GM23338 (cell line): ENCODE data around the gene LDHA. TPM values are rescaled to one million over a fixed set of nuclear protein-coding genes. Genes with fewer than 3 reads are reported as not detected.
A peak's percentile ranks its signal among the peaks of the same experiment; 100 is the strongest.

Source experiments
- ATAC-seq: fragments of 200-7000 bp; cut with Tn5 transposase; 3 replicates; pipeline ENCODE4 v1.9.1; 2020
- DNase-seq: peaks from one replicate; pipeline ENCODE4 v3.0.0-alpha.2; 2015; ENCODE audit warnings: low spot score
- H2AFZ ChIP-seq: fragments of 200-600 bp; sonication (generic); 2 replicates; pipeline ENCODE4 v1.8.0; 2016; ENCODE audit warnings: antibody characterized with exemption, mild to moderate bottlenecking, moderate library complexity
- H3F3A ChIP-seq: fragments of 200-600 bp; sonication (generic); replicated peaks from 2 replicates; pipeline ENCODE4 v1.8.0; 2017; ENCODE audit warnings: antibody characterized with exemption, mixed run types, low read depth
- H3K27ac ChIP-seq: fragments of 200-600 bp; sonication (generic); 2 replicates; pipeline ENCODE4 v1.6.1; 2016; ENCODE audit warnings: low read depth
- H3K27me3 ChIP-seq: fragments of 200-600 bp; sonication (generic); 2 replicates; pipeline ENCODE4 v1.8.0; 2016; ENCODE audit warnings: mild to moderate bottlenecking, mixed run types, moderate library complexity; ENCODE audit not compliant: insufficient read depth
- H3K36me3 ChIP-seq: fragments of 200-600 bp; sonication (generic); 2 replicates; pipeline ENCODE4 v1.8.0; 2016; ENCODE audit warnings: mild to moderate bottlenecking; ENCODE audit not compliant: insufficient read depth
- H3K4me1 ChIP-seq: fragments of 200-600 bp; sonication (generic); 2 replicates; pipeline ENCODE4 v1.8.0; 2016; ENCODE audit warnings: mild to moderate bottlenecking, moderate library complexity; ENCODE audit not compliant: insufficient read depth
- H3K4me2 ChIP-seq: fragments of 200-600 bp; sonication (generic); 2 replicates; pipeline ENCODE4 v1.7.1; 2017; ENCODE audit warnings: mixed run types
- H3K4me3 ChIP-seq: fragments of 200-600 bp; sonication (generic); 2 replicates; pipeline ENCODE4 v1.6.1; 2016; ENCODE audit warnings: mixed run types
- H3K79me2 ChIP-seq: fragments of 200-600 bp; sonication (generic); replicated peaks from 2 replicates; pipeline ENCODE4 v1.8.0; 2017; ENCODE audit warnings: mild to moderate bottlenecking; ENCODE audit not compliant: insufficient read depth
- H3K9me2 ChIP-seq: fragments of 200-600 bp; sonication (generic); 2 replicates; pipeline ENCODE4 v1.8.0; 2017; ENCODE audit not compliant: insufficient read depth
- H4K20me1 ChIP-seq: fragments of 200-600 bp; sonication (generic); replicated peaks from 2 replicates; pipeline ENCODE4 v1.8.0; 2017; ENCODE audit warnings: mild to moderate bottlenecking; ENCODE audit not compliant: insufficient read depth
- H3K27ac Mint-ChIP-seq: 2 replicates; pipeline ENCODE4 v1.8.0; 2020; ENCODE audit warnings: inconsistent platforms, mild to moderate bottlenecking, moderate library complexity, mixed read lengths
- H3K27me3 Mint-ChIP-seq: 3 replicates; pipeline ENCODE4 v1.8.0; 2022; ENCODE audit warnings: low read depth, mild to moderate bottlenecking, moderate library complexity, mixed read lengths, inconsistent platforms; ENCODE audit not compliant: insufficient read depth, poor library complexity
- H3K36me3 Mint-ChIP-seq: 3 replicates; pipeline ENCODE4 v1.8.0; 2021; ENCODE audit warnings: low read depth, mild to moderate bottlenecking, inconsistent platforms, moderate library complexity, mixed read lengths
- H3K4me1 Mint-ChIP-seq: 3 replicates; pipeline ENCODE4 v1.8.0; 2020; ENCODE audit warnings: mild to moderate bottlenecking, inconsistent platforms, mixed read lengths
- H3K4me3 Mint-ChIP-seq: 3 replicates; pipeline ENCODE4 v1.8.0; 2021; ENCODE audit warnings: moderate library complexity, mild to moderate bottlenecking, inconsistent platforms, mixed read lengths
- H3K9me3 Mint-ChIP-seq: 3 replicates; pipeline ENCODE4 v1.8.0; 2020; ENCODE audit warnings: moderate library complexity, mild to moderate bottlenecking, inconsistent platforms, mixed read lengths
- CREB1 ChIP-seq: fragments of 250-450 bp; sonication (Bioruptor Pico); IDR thresholded peaks from 2 replicates; pipeline ENCODE4 v1.5.0; 2020; ENCODE audit warnings: low read depth, mild to moderate bottlenecking, moderate library complexity
- CTCF ChIP-seq, 2 experiments: fragments of 200-600 bp in 1 of 2; sonication (generic) in 1 of 2; conservative IDR thresholded peaks; 2 replicates each; pipeline versions ENCODE4 v1.5.1 to v1.6.1; 2016 to 2017; ENCODE audit warnings: antibody characterized with exemption in 2 of 2, low read depth in 2 of 2, mild to moderate bottlenecking in 2 of 2, moderate library complexity in 1 of 2
- ETS1 ChIP-seq: IDR thresholded peaks from 2 replicates; pipeline ENCODE4 v1.6.1; 2016; ENCODE audit warnings: antibody characterized with exemption
- EZH2 ChIP-seq: fragments of 200-600 bp; sonication (generic); IDR thresholded peaks from one replicate; pipeline ENCODE4 v1.8.0; 2017; ENCODE audit warnings: antibody characterized with exemption, mild to moderate bottlenecking, low read depth; ENCODE audit not compliant: unreplicated experiment
- EZH2phosphoT487 ChIP-seq: fragments of 200-600 bp; sonication (generic); IDR thresholded peaks from one replicate; pipeline ENCODE4 v1.8.1; 2018; ENCODE audit warnings: antibody characterized with exemption; ENCODE audit not compliant: unreplicated experiment
- JUNB ChIP-seq: IDR thresholded peaks from one replicate; pipeline ENCODE4 v1.6.1; 2016; ENCODE audit warnings: antibody characterized with exemption; ENCODE audit not compliant: unreplicated experiment
- NANOG ChIP-seq: IDR thresholded peaks from 2 replicates; pipeline ENCODE4 v1.6.1; 2016; ENCODE audit warnings: antibody characterized with exemption, borderline replicate concordance
- POLR2AphosphoS5 ChIP-seq: IDR thresholded peaks from 2 replicates; pipeline ENCODE4 v1.6.1; 2016; ENCODE audit warnings: antibody characterized with exemption, low read depth
- REST ChIP-seq: IDR thresholded peaks from one replicate; pipeline ENCODE4 v1.6.1; 2018; ENCODE audit warnings: antibody characterized with exemption; ENCODE audit not compliant: unreplicated experiment
- STAT1 ChIP-seq: IDR thresholded peaks from one replicate; pipeline ENCODE4 v1.6.1; 2016; ENCODE audit warnings: antibody characterized with exemption; ENCODE audit not compliant: unreplicated experiment
- ZNF114 ChIP-seq: fragments of 250-450 bp; sonication (Bioruptor Pico); IDR thresholded peaks from 2 replicates; pipeline ENCODE4 v1.5.0; 2020; ENCODE audit warnings: mild to moderate bottlenecking, moderate library complexity
- ZNF331 ChIP-seq: fragments of 250-450 bp; sonication (Bioruptor Pico); IDR thresholded peaks from 2 replicates; pipeline ENCODE4 v1.5.0; 2020; ENCODE audit warnings: low read depth, mild to moderate bottlenecking, moderate library complexity
- polyA plus RNA-seq: library from polyadenylated mRNA; unstranded; fragments of >200 nt; fragmentation: Nextera tagmentation; extraction: Ambion mirVana; gene quantifications from 2 replicates; pipeline ENCODE4 v1.2.1, GENCODE V29; 2016
- total RNA-seq: library from RNA; depleted of rRNA; stranded (reverse); fragments of >200 nt; shearing (Covaris generic); gene quantifications from 2 replicates; pipeline ENCODE4 v1.2.3, GENCODE V29; 2014
- TF ChIP-seq, protein P1 (sequence below): fragments of 250-450 bp; sonication (Bioruptor Pico); IDR thresholded peaks from 2 replicates; pipeline ENCODE4 v1.5.0; 2020; ENCODE audit warnings: mild to moderate bottlenecking, moderate library complexity

LDHA gene
- total and polyA plus RNA-seq, 2 experiments from 2014 or later = 432 to 467 TPM

- Mint-ChIP-seq H3K27ac (no peak overlapping the region), H3K4me3 (peak overlapping the region; percentile 53), H3K27me3 (peaks cover 25% of the 10 kb centered on the region), H3K9me3 (no peaks in the 10 kb centered on the region), H3K4me1 (peaks cover 12% of the 10 kb centered on the region), H3K36me3 (peaks cover 17% of the 10 kb centered on the region)
- Histone ChIP-seq H3K4me3 (no peak overlapping the region), H3K9me2 (no peaks in the 10 kb centered on the region), H3F3A (peaks cover 8% of the 10 kb centered on the region), H3K4me2 (no peak overlapping the region), H3K36me3 (peaks cover 9% of the 10 kb centered on the region), H3K4me1 (peaks cover 5% of the 10 kb centered on the region), H3K27ac (no peak overlapping the region), H4K20me1 (no peaks in the 10 kb centered on the region), H3K27me3 (peaks cover 9% of the 10 kb centered on the region), H3K79me2 (peaks cover 33% of the 10 kb centered on the region), H2AFZ (no peak overlapping the region)
- ATAC-seq (no peak), DNase-seq (peak; percentile 12)
- TF ChIP-seq REST (no peak), JUNB (no peak), ZNF331 (CRISPR knock-in tag) (no peak), EZH2 (no peak), EZH2phosphoT487 (no peak), CTCF (conservative IDR thresholded peaks at IDR 0.05; ENCODE audit: low read depth in 2 of 2) (no peak), CREB1 (CRISPR knock-in tag) (no peak), NANOG (no peak), ZNF114 (CRISPR knock-in tag) (no peak), STAT1 (no peak), ETS1 (no peak), POLR2AphosphoS5 (no peak)
- TF ChIP-seq, protein P1, sequence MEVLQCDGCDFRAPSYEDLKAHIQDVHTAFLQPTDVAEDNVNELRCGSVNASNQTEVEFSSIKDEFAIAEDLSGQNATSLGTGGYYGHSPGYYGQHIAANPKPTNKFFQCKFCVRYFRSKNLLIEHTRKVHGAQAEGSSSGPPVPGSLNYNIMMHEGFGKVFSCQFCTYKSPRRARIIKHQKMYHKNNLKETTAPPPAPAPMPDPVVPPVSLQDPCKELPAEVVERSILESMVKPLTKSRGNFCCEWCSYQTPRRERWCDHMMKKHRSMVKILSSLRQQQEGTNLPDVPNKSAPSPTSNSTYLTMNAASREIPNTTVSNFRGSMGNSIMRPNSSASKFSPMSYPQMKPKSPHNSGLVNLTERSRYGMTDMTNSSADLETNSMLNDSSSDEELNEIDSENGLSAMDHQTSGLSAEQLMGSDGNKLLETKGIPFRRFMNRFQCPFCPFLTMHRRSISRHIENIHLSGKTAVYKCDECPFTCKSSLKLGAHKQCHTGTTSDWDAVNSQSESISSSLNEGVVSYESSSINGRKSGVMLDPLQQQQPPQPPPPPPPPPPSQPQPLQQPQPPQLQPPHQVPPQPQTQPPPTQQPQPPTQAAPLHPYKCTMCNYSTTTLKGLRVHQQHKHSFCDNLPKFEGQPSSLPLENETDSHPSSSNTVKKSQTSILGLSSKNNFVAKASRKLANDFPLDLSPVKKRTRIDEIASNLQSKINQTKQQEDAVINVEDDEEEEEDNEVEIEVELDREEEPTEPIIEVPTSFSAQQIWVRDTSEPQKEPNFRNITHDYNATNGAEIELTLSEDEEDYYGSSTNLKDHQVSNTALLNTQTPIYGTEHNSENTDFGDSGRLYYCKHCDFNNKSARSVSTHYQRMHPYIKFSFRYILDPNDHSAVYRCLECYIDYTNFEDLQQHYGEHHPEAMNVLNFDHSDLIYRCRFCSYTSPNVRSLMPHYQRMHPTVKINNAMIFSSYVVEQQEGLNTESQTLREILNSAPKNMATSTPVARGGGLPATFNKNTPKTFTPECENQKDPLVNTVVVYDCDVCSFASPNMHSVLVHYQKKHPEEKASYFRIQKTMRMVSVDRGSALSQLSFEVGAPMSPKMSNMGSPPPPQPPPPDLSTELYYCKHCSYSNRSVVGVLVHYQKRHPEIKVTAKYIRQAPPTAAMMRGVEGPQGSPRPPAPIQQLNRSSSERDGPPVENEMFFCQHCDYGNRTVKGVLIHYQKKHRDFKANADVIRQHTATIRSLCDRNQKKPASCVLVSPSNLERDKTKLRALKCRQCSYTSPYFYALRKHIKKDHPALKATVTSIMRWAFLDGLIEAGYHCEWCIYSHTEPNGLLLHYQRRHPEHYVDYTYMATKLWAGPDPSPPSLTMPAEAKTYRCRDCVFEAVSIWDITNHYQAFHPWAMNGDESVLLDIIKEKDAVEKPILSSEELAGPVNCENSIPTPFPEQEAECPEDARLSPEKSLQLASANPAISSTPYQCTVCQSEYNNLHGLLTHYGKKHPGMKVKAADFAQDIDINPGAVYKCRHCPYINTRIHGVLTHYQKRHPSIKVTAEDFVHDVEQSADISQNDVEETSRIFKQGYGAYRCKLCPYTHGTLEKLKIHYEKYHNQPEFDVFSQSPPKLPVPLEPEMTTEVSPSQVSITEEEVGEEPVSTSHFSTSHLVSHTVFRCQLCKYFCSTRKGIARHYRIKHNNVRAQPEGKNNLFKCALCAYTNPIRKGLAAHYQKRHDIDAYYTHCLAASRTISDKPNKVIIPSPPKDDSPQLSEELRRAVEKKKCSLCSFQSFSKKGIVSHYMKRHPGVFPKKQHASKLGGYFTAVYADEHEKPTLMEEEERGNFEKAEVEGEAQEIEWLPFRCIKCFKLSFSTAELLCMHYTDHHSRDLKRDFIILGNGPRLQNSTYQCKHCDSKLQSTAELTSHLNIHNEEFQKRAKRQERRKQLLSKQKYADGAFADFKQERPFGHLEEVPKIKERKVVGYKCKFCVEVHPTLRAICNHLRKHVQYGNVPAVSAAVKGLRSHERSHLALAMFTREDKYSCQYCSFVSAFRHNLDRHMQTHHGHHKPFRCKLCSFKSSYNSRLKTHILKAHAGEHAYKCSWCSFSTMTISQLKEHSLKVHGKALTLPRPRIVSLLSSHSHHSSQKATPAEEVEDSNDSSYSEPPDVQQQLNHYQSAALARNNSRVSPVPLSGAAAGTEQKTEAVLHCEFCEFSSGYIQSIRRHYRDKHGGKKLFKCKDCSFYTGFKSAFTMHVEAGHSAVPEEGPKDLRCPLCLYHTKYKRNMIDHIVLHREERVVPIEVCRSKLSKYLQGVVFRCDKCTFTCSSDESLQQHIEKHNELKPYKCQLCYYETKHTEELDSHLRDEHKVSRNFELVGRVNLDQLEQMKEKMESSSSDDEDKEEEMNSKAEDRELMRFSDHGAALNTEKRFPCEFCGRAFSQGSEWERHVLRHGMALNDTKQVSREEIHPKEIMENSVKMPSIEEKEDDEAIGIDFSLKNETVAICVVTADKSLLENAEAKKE (CRISPR knock-in tag) = no peak
Observed at GRCh38 chr11:18392434-18393321, 1.7 kb upstream of the LDHA start.
